ENCODE data around the gene FRMD8. TPM values are rescaled to one million over a fixed set of nuclear protein-coding genes. Genes with fewer than 3 reads are reported as not detected.

FRMD8 gene
- total and polyA plus RNA-seq, 2 donors (not counting 3 experiments of a cell fraction or from before 2014, with no cell fraction given): 36.4 to 53.9 TPM

- ChIA-PET CTCF (interaction anchor here (1.2 kb wide), 1 partner anchor 75 kb away, joined by 3 read pairs; the partner anchor contains the start of gene MALAT1), POLR2A (interaction anchor here (0.6 to 10.0 kb wide), 15 partner anchors 8 to 149 kb away, joined by 3 to 127 read pairs (median 9); partner anchors contain the start of genes MALAT1 and SLC25A45)
- intact Hi-C loops (cut with micrococcal nuclease): no loop called here
- dilution Hi-C loops (cut with MboI; ENCODE audit: extremely low pct_ligation_motif_present, low sequenced_read_pairs): no loop called here
- no peak for FAIRE-seq
- DNase-seq (ENCODE audit: low read depth, low spot score): peak; percentile 28
- H3K9me1 ChIP-seq (replicated peaks; ENCODE audit: control insufficient read depth, extremely low read depth, insufficient read depth, low read length): no peaks in the 10 kb centered on the region
- peak overlapping the region; percentile 52 to 95 (median 67) for H3K4me3 ChIP-seq (replicated peaks in 1 of 3; ENCODE audit: insufficient read depth in 1 of 3, low read depth in 1 of 3, low read length in 3 of 3)
- no peak overlapping the region for H2AFZ ChIP-seq (ENCODE audit: low read depth, low read length)
- H3K79me2 ChIP-seq (ENCODE audit: control insufficient read depth, insufficient read depth, low read length): peaks cover 74% of the 10 kb centered on the region
- peak overlapping the region; percentile 98 for H3K9ac ChIP-seq (replicated peaks; ENCODE audit: extremely low read depth, insufficient read depth, low read length)
- H4K20me1 ChIP-seq (replicated peaks; ENCODE audit: control insufficient read depth, extremely low read depth, insufficient read depth, low read length): no peaks in the 10 kb centered on the region
- BruUV-seq (replicated peaks): no TSS peak
- peaks cover 4 to 7% of the 10 kb centered on the region in 2 experiments for H3K36me3 ChIP-seq (ENCODE audit: control insufficient read depth in 2 of 2, extremely low read depth in 1 of 2, insufficient read depth in 2 of 2, low read length in 2 of 2)
- peaks cover 45% of the 10 kb centered on the region for H3K4me1 ChIP-seq (ENCODE audit: control insufficient read depth, extremely low read depth, insufficient read depth, low read length)
- H3K4me2 ChIP-seq (ENCODE audit: insufficient read depth, low read length): peak overlapping the region; percentile 91
- peak overlapping the region; percentile 99 for H3K27ac ChIP-seq (ENCODE audit: insufficient read depth, low read depth, low read length)
- TF ChIP-seq FOS (IDR thresholded peaks at IDR 0.05; ENCODE audit: borderline replicate concordance, insufficient read depth, low read length): no peak
- peak; percentile 77 for TF ChIP-seq POLR2A (IDR thresholded peaks at IDR 0.05; ENCODE audit: low read depth, low read length)
- TF ChIP-seq EZH2 (IDR thresholded peaks at IDR 0.05; ENCODE audit: borderline replicate concordance, low read depth, low read length, severe bottlenecking): no peak
- no peaks in the 10 kb centered on the region for H3K9me3 ChIP-seq (replicated peaks; ENCODE audit: control insufficient read depth, insufficient read depth, low read length)
- no peaks in the 10 kb centered on the region for H3K27me3 ChIP-seq (ENCODE audit: control insufficient read depth in 2 of 2, insufficient read depth in 2 of 2, low read length in 2 of 2)
Observed at GRCh38 chr11:65423516-65424204, 37.2 kb downstream of the FRMD8 start.

- H3K4me3 ChIP-seq (replicated peaks in 1 of 3; ENCODE audit: insufficient read depth in 1 of 3, low read depth in 1 of 3, low read length in 3 of 3): peak overlapping the region; percentile 52 to 95 (median 67)
- no peaks in the 10 kb centered on the region for H3K9me1 ChIP-seq (replicated peaks; ENCODE audit: control insufficient read depth, extremely low read depth, insufficient read depth, low read length)
- dilution Hi-C loops (cut with MboI; ENCODE audit: extremely low pct_ligation_motif_present, low sequenced_read_pairs): no loop called here
- H4K20me1 ChIP-seq (replicated peaks; ENCODE audit: control insufficient read depth, extremely low read depth, insufficient read depth, low read length): no peaks in the 10 kb centered on the region
- H3K36me3 ChIP-seq (ENCODE audit: control insufficient read depth in 2 of 2, extremely low read depth in 1 of 2, insufficient read depth in 2 of 2, low read length in 2 of 2): peaks cover 4 to 8% of the 10 kb centered on the region in 2 experiments
- BruUV-seq (replicated peaks): TSS peak; percentile 26
- TF ChIP-seq POLR2A (IDR thresholded peaks at IDR 0.05; ENCODE audit: low read depth, low read length) (peak; percentile 63), FOS (IDR thresholded peaks at IDR 0.05; ENCODE audit: borderline replicate concordance, insufficient read depth, low read length) (no peak)
- peak overlapping the region; percentile 99 for H3K27ac ChIP-seq (ENCODE audit: insufficient read depth, low read depth, low read length)
- intact Hi-C loops (cut with micrococcal nuclease): no loop called here
- peak overlapping the region; percentile 98 for H3K9ac ChIP-seq (replicated peaks; ENCODE audit: extremely low read depth, insufficient read depth, low read length)
- DNase-seq (ENCODE audit: low read depth, low spot score): peak; percentile 34
- POLR2A ChIA-PET: interaction anchor here (0.6 to 10.0 kb wide), 9 partner anchors 9 to 82 kb away, joined by 3 to 127 read pairs (median 9); partner anchors contain the start of genes MALAT1 and SLC25A45
- no peaks in the 10 kb centered on the region for H3K9me3 ChIP-seq (replicated peaks; ENCODE audit: control insufficient read depth, insufficient read depth, low read length)
- no peak overlapping the region for H2AFZ ChIP-seq (ENCODE audit: low read depth, low read length)
- H3K79me2 ChIP-seq (ENCODE audit: control insufficient read depth, insufficient read depth, low read length): peaks cover 79% of the 10 kb centered on the region
- CTCF ChIA-PET: interaction anchor here (0.7 to 1.2 kb wide), 2 partner anchors 9 to 75 kb away, joined by 3 read pairs; partner anchors contain the start of gene MALAT1
- no peak for FAIRE-seq
- peak overlapping the region; percentile 91 for H3K4me2 ChIP-seq (ENCODE audit: insufficient read depth, low read length)
- peaks cover 47% of the 10 kb centered on the region for H3K4me1 ChIP-seq (ENCODE audit: control insufficient read depth, extremely low read depth, insufficient read depth, low read length)
- H3K27me3 ChIP-seq (ENCODE audit: control insufficient read depth in 2 of 2, insufficient read depth in 2 of 2, low read length in 2 of 2): no peaks in the 10 kb centered on the region
Observed at GRCh38 chr11:65424205-65425104, 38.0 kb downstream of the FRMD8 start.
